Esophagus squamous epithelium (tissue), 4 donors: ENCODE results near the gene SLC2A5.

ENCODE experiments used
- CTCF ChIP-seq, 6 experiments: fragments of 450-650 bp in 4 of 6; fragments of 200-600 bp in 2 of 6; sonication (generic) in 2 of 6; IDR thresholded peaks; one replicate each; pipeline ENCODE4 v1.5.1; 2016 to 2019; ENCODE audit warnings: antibody characterized with exemption in 6 of 6, mild to moderate bottlenecking in 4 of 6, moderate library complexity in 4 of 6
- POLR2A ChIP-seq, 4 donors: fragments of 450-650 bp; IDR thresholded peaks; one replicate each; pipeline ENCODE4 v1.6.1; 2017; ENCODE audit warnings: antibody characterized with exemption in 4 of 4, mild to moderate bottlenecking in 4 of 4, moderate library complexity in 3 of 4

GRCh38 chr1:9062021-9062471 lies 7.4 kb downstream of the SLC2A5 start:
- TF ChIP-seq CTCF (IDR thresholded peaks at IDR 0.05) = no peak
- no peak for TF ChIP-seq POLR2A (IDR thresholded peaks at IDR 0.05)
